Mesenchymal stem cell (in vitro differentiated cells and primary cell): ENCODE data around the gene OR13C8.

Source experiments
- DNase-seq: peaks from one replicate; pipeline ENCODE4 v3.0.0-alpha.2; 2013
- H2AFZ ChIP-seq: one replicate; pipeline ENCODE4 v1.6.1; 2013; ENCODE audit warnings: low read depth, mild to moderate bottlenecking, control low read depth, inconsistent platforms, low read length, moderate library complexity
- H2AK5ac ChIP-seq: 2 replicates; pipeline ENCODE4 v1.6.1; 2013; ENCODE audit warnings: low read length, moderate library complexity, mild to moderate bottlenecking, inconsistent platforms; ENCODE audit not compliant: severe bottlenecking
- H2BK120ac ChIP-seq: one replicate; pipeline ENCODE4 v1.6.1; 2013; ENCODE audit warnings: low read depth, mild to moderate bottlenecking, inconsistent platforms, low read length, moderate library complexity
- H2BK12ac ChIP-seq, 2 experiments: one replicate each; pipeline ENCODE4 v1.6.1; 2013; ENCODE audit warnings: inconsistent platforms in 2 of 2, low read length in 2 of 2, mild to moderate bottlenecking in 2 of 2, moderate library complexity in 2 of 2, control low read depth in 1 of 2
- H2BK15ac ChIP-seq: one replicate; pipeline ENCODE4 v1.6.1; 2013; ENCODE audit warnings: mild to moderate bottlenecking, low read depth, inconsistent platforms; ENCODE audit not compliant: poor library complexity, severe bottlenecking
- H2BK5ac ChIP-seq: 2 replicates; pipeline ENCODE4 v1.6.1; 2013; ENCODE audit warnings: low read depth, mild to moderate bottlenecking, low read length, control low read depth, inconsistent platforms; ENCODE audit not compliant: poor library complexity, severe bottlenecking
- H3K14ac ChIP-seq, 2 experiments: one replicate each; pipeline ENCODE4 v1.6.1; 2013; ENCODE audit warnings: inconsistent platforms in 2 of 2, low read length in 2 of 2, control low read depth in 1 of 2, mild to moderate bottlenecking in 1 of 2, moderate library complexity in 1 of 2
- H3K18ac ChIP-seq, 2 experiments: one replicate each; pipeline ENCODE4 v1.6.1; 2013; ENCODE audit warnings: inconsistent platforms in 2 of 2, low read length in 2 of 2, control low read depth in 1 of 2, low read depth in 1 of 2, mild to moderate bottlenecking in 1 of 2
- H3K23ac ChIP-seq, 2 experiments: one replicate each; pipeline ENCODE4 v1.6.1; 2013; ENCODE audit warnings: inconsistent platforms in 2 of 2, low read length in 2 of 2, mild to moderate bottlenecking in 2 of 2, moderate library complexity in 2 of 2, control low read depth in 1 of 2
- H3K27ac ChIP-seq: 2 replicates; pipeline ENCODE4 v1.5.1; 2013; ENCODE audit warnings: mild to moderate bottlenecking, moderate library complexity, low read length, control low read depth, inconsistent platforms; ENCODE audit not compliant: poor library complexity, severe bottlenecking
- H3K27me3 ChIP-seq, 2 experiments: 2 replicates each; pipeline versions ENCODE4 v1.6.1 to v1.7.0; 2013; ENCODE audit warnings: low read length in 2 of 2, mild to moderate bottlenecking in 2 of 2, moderate library complexity in 2 of 2, control low read depth in 1 of 2, inconsistent platforms in 1 of 2; ENCODE audit not compliant: control insufficient read depth in 1 of 2, insufficient read depth in 1 of 2
- H3K36me3 ChIP-seq, 2 experiments: 2 replicates each; pipeline versions ENCODE4 v1.6.1 to v1.7.0; 2013; ENCODE audit warnings: low read length in 2 of 2, control low read depth in 1 of 2, inconsistent platforms in 1 of 2, low read depth in 1 of 2, mild to moderate bottlenecking in 1 of 2; ENCODE audit not compliant: insufficient read depth in 2 of 2, control insufficient read depth in 1 of 2
- H3K4ac ChIP-seq, 2 experiments: one replicate each; pipeline ENCODE4 v1.6.1; 2013; ENCODE audit warnings: inconsistent platforms in 2 of 2, low read length in 2 of 2, mild to moderate bottlenecking in 2 of 2, moderate library complexity in 2 of 2, control low read depth in 1 of 2, low read depth in 1 of 2
- H3K4me1 ChIP-seq: 2 replicates; pipeline ENCODE4 v1.6.1; 2013; ENCODE audit warnings: low read depth, low read length, control low read depth; ENCODE audit not compliant: control insufficient read depth, insufficient read depth
- H3K4me2 ChIP-seq: 2 replicates; pipeline ENCODE4 v1.6.1; 2013; ENCODE audit warnings: low read length, mild to moderate bottlenecking, inconsistent platforms; ENCODE audit not compliant: poor library complexity, severe bottlenecking
- H3K4me3 ChIP-seq, 2 experiments: 2 replicates each; pipeline versions ENCODE4 v1.5.1 to v1.7.0; 2013; ENCODE audit warnings: low read length in 2 of 2, mild to moderate bottlenecking in 2 of 2, control low read depth in 1 of 2, low read depth in 1 of 2; ENCODE audit not compliant: insufficient read depth in 1 of 2
- H3K79me1 ChIP-seq: replicated peaks from 2 replicates; pipeline ENCODE4 v1.6.1; 2013; ENCODE audit warnings: mild to moderate bottlenecking, control low read depth, low read length, inconsistent platforms; ENCODE audit not compliant: poor library complexity, severe bottlenecking
- H3K9ac ChIP-seq: 2 replicates; pipeline ENCODE4 v1.7.0; 2013; ENCODE audit warnings: mild to moderate bottlenecking, low read length, moderate library complexity
- H3K9me3 ChIP-seq: 2 replicates; pipeline ENCODE4 v1.7.0; 2013; ENCODE audit warnings: mild to moderate bottlenecking, low read length; ENCODE audit not compliant: control insufficient read depth
- H4K8ac ChIP-seq: one replicate; pipeline ENCODE4 v1.6.1; 2013; ENCODE audit warnings: inconsistent platforms, mild to moderate bottlenecking, low read length, moderate library complexity
- H4K91ac ChIP-seq: one replicate; pipeline ENCODE4 v1.6.1; 2013; ENCODE audit warnings: mild to moderate bottlenecking, low read length, inconsistent platforms
- WGBS: methylation state at CpG from one replicate; pipeline ENCODE4 v1.1.7; 2013; ENCODE audit warnings: mixed read lengths; 5-methylcytosine and 5-hydroxymethylcytosine counted together

Gene OR13C8

DNA sequence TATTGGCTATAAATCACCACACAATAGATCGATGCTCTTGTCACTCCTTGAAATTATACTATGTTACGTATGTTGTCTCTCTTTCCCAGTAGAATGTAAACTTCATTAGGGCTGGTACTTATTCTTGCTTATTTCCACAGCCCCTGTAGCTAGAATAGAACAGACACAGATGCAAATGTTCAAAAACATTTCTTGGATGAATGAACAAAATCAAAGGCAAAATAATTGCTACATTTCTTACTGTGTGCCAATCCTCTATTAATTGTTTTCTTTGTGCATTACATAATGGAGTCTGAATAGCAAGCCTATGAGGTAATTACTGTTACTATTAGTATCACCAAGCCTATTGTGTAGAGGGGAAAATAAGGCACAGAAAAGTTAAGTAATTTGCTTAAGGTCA lies 37.2 kb downstream of the OR13C8 start:
- H3K14ac ChIP-seq, result no peak overlapping the region
- H3K9me3 ChIP-seq, result no peaks in the 10 kb centered on the region
- no peak overlapping the region for H3K23ac ChIP-seq
- no peak overlapping the region for H2BK12ac ChIP-seq
- no peak overlapping the region for H2BK5ac ChIP-seq
- H3K27ac ChIP-seq, result no peak overlapping the region
- no peak overlapping the region for H3K4me2 ChIP-seq
- no peak overlapping the region for H4K91ac ChIP-seq
- no peak overlapping the region for H3K4ac ChIP-seq
- H3K4me1 ChIP-seq, result no peaks in the 10 kb centered on the region
- DNase-seq, result no peak
- H2AFZ ChIP-seq, result no peak overlapping the region
- H3K79me1 ChIP-seq, result no peaks in the 10 kb centered on the region
- no peak overlapping the region for H3K4me3 ChIP-seq
- no peak overlapping the region for H2BK120ac ChIP-seq
- H4K8ac ChIP-seq, result no peak overlapping the region
- H3K36me3 ChIP-seq, result no peaks in the 10 kb centered on the region
- H2AK5ac ChIP-seq, result no peak overlapping the region
- H2BK15ac ChIP-seq, result no peak overlapping the region
- H3K18ac ChIP-seq, result no peak overlapping the region
- no peak overlapping the region for H3K9ac ChIP-seq
- WGBS, result 90% methylated on average over 2 of the region's 2 CpGs
- no peaks in the 10 kb centered on the region for H3K27me3 ChIP-seq

DNA sequence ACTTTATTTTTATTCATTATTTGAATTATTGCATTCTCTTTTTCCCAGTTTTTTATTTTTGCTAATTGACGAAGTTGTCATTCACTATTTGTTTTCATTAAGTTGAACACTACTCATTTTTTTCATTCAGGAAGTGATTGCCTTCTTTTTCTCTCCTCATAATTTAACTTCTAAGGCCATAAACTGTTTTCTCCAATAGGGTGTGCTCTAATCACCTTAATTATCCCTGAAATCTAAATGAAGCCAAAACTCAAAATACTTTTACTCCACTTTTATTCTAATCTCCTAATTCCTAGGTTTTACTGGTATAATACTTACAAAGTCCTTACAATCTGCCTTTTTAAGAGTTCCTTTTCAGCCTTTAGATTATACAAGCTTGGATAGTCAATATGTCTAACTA lies 39.4 kb downstream of the OR13C8 start:
- Histone ChIP-seq H4K91ac (no peak overlapping the region), H3K4ac (no peak overlapping the region), H3K27ac (no peak overlapping the region), H3K23ac (no peak overlapping the region), H3K4me1 (no peaks in the 10 kb centered on the region), H3K36me3 (no peaks in the 10 kb centered on the region), H3K14ac (no peak overlapping the region), H4K8ac (no peak overlapping the region), H3K9ac (no peak overlapping the region), H2BK120ac (no peak overlapping the region), H3K27me3 (no peaks in the 10 kb centered on the region), H3K4me2 (no peak overlapping the region), H2BK15ac (no peak overlapping the region), H3K4me3 (no peak overlapping the region), H3K79me1 (no peaks in the 10 kb centered on the region), H2BK12ac (no peak overlapping the region), H3K9me3 (no peaks in the 10 kb centered on the region), H3K18ac (no peak overlapping the region), H2AFZ (no peak overlapping the region), H2AK5ac (no peak overlapping the region), H2BK5ac (no peak overlapping the region)
- no peak for DNase-seq
- 0% methylated on average over 1 of the region's 1 CpG for WGBS

DNA sequence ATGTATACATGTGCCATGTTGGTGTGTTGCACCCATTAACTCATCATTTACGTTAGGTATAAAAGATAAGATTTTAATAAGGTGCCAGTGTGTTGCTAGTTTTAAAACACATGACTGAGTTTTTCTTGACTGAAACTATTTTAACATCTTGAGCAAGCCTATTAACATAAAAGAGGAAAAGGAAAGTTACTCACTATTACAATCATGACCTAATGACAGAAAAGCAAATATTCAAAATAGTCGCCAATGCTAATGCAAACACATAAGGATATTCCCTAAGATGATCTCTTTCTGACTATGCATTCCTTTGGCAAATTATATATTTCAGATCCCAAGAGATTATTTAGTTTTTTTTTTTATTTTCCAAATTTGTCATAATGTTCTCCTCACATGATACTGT lies 42.2 kb downstream of the OR13C8 start:
- Histone ChIP-seq H4K8ac (no peak overlapping the region), H2AFZ (no peak overlapping the region), H3K4me1 (no peaks in the 10 kb centered on the region), H3K79me1 (no peaks in the 10 kb centered on the region), H2AK5ac (no peak overlapping the region), H3K23ac (no peak overlapping the region), H3K14ac (no peak overlapping the region), H3K4me3 (no peak overlapping the region), H2BK12ac (no peak overlapping the region), H4K91ac (no peak overlapping the region), H3K4ac (no peak overlapping the region), H3K9ac (no peak overlapping the region), H3K36me3 (no peaks in the 10 kb centered on the region), H2BK15ac (no peak overlapping the region), H3K27ac (no peak overlapping the region), H3K4me2 (no peak overlapping the region), H3K9me3 (no peaks in the 10 kb centered on the region), H2BK5ac (no peak overlapping the region), H2BK120ac (no peak overlapping the region), H3K18ac (no peak overlapping the region), H3K27me3 (no peaks in the 10 kb centered on the region)
- 100% methylated on average over 1 of the region's 2 CpGs for WGBS
- DNase-seq, result no peak

DNA sequence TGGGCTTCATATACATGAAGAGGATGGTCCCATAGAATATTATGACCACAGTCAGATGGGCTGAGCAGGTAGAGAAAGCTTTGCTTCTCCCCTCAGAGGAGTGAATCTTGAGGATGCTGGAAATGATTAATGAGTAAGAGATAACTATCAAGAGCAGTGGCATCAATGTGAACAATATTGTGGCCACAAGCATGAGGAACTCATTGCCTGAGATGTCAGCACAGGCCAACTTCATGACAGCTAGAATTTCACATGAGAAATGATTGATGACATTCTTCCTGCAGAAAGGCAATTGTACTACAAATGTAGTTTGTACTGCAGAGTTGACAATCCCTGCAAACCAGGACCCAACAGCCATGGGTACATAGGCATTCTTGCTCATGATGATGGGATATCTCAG lies 48.5 kb downstream of the OR13C8 start:
- Histone ChIP-seq H3K18ac (no peak overlapping the region), H3K79me1 (no peaks in the 10 kb centered on the region), H2BK5ac (no peak overlapping the region), H3K27me3 (no peaks in the 10 kb centered on the region), H3K4ac (no peak overlapping the region), H3K4me2 (no peak overlapping the region), H3K4me3 (no peak overlapping the region), H3K9me3 (no peaks in the 10 kb centered on the region), H2AK5ac (no peak overlapping the region), H3K9ac (no peak overlapping the region), H3K36me3 (no peaks in the 10 kb centered on the region), H4K8ac (no peak overlapping the region), H3K23ac (no peak overlapping the region), H2BK120ac (no peak overlapping the region), H4K91ac (no peak overlapping the region), H2BK12ac (no peak overlapping the region), H2BK15ac (no peak overlapping the region), H2AFZ (no peak overlapping the region), H3K4me1 (no peaks in the 10 kb centered on the region), H3K14ac (no peak overlapping the region), H3K27ac (no peak overlapping the region)
- no peak for DNase-seq
